HG02623 (cell line): ENCODE results near the gene FCMR.
"Not testable (repeated sequence)": the region's sequence is repeated elsewhere in the genome, so short reads cannot be mapped to it uniquely, and the experiment has no call there.

Experiments used
- ATAC-seq: cut with Tn5 transposase; IDR thresholded peaks from one replicate; pipeline ENCODE4 v1.9.1; 2021; ENCODE audit warnings: moderate library complexity; ENCODE audit not compliant: unreplicated experiment

Gene FCMR

DNA sequence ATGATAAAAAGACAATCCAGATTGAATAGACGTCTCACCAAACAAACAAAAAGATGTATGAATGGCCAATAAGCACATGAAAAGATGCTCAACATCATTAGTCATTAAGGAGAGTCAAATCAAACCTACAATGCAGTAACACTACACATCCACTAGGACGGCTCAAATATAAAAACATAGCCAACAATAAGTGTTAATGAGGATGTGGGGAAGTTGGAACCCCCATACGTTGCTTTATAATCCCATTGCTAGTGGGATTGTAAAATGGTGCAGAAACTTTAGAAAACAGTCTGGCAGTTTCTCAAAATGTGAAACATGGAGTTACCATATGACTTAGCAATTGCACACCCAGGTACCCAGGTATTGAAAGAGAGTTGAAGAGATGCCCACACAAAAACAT, 39.2 kb downstream of the FCMR start:
- no peak for ATAC-seq

DNA sequence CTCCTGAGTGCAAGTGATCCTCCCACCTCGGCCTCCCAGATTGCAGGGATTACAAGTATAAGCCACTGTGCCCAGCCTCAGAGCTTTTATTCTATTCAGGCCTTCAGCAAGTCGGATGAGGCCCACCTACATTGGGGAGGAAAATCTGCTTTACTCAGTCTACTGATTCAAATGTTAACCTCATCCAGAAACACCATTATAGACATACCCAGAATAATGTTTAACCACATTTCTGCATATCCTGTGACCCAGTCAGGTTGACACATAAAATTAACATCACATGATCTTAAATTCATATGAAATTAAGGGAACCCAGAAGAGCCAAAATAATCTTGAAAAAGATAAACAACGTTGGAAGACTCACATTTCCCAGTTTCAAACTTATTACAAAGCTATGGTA, 41.4 kb downstream of the FCMR start:
- ATAC-seq, result no peak

DNA sequence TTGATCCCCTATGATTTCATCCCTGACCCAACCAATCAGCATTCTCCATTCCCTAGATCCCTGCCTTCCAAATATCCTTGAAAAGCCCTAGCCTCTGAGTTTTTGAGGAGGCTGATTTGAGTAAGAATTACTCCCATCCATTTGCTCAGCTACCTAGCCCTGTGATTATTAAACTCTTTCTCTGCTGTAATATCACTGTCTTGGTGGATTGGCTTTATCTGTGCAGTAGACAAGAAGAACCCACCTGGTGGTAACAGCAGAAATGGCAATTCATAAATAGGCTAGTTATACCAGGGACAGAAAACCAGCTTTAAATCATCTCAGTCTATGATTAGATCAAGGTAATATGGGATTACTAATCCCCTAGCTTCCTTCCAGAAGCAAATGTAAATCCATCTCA, 43.3 kb downstream of the FCMR start:
- no peak for ATAC-seq

- no peak for ATAC-seq
Observed at GRCh38 chr1:206875752-206876377, 45.9 kb downstream of the FCMR start.

- no peak for ATAC-seq
Observed at GRCh38 chr1:206873603-206874188, 48.0 kb downstream of the FCMR start.

GRCh38 chr1:206872139-206872538, 49.6 kb downstream of the FCMR start:
- no peak for ATAC-seq

DNA sequence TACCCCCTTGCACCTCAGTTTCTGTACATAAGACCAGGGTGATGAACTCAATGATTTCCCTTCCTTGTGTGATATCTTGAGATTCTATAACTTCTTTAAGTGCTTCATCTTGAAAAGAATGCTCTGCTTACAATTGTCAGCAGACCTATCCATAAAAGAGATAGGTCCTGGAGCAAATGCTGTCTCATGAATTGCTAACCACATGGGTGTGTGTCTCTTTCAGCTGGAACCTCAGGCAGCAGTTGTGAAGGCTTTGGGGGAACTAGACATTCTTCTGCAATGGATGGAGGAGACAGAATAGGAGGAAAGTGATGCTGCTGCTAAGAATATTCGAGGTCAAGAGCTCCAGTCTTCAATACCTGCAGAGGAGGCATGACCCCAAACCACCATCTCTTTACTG, 53.5 kb downstream of the FCMR start:
- no peak for ATAC-seq

DNA sequence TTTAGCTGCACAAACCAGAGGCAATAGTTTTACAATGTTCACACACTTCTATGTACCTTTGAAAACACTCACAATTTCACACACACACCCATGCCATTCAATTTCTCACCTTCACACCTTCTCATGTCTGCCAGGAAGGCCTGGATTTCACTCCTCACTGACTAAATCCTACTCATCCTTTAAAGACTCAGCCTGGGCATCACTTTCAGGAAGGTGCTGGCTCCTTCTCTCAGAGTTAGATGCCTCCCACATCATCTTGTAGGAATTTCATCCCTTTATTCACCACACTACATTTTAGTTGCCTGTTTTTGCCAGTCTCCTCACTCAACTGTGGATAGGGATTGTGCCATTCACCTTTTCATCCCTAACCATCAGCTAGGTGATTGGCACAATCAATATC, 54.0 kb downstream of the FCMR start:
- ATAC-seq, result no peak

- ATAC-seq, result no peak
Observed at GRCh38 chr1:206867239-206867638, 54.5 kb downstream of the FCMR start.

GRCh38 chr1:206866062-206866461, 55.7 kb downstream of the FCMR start:
- ATAC-seq, result no peak

- ATAC-seq, result no peak
Observed at GRCh38 chr1:206864939-206865671, 56.6 kb downstream of the FCMR start, which contains the start of gene IL20. TSS of gene IL20 (plus strand) at chr1:206865623. CDS start at chr1:206865853, 230 bp downstream.

- ATAC-seq, result no peak
Observed at GRCh38 chr1:206863266-206863665, 58.5 kb downstream of the FCMR start.

DNA sequence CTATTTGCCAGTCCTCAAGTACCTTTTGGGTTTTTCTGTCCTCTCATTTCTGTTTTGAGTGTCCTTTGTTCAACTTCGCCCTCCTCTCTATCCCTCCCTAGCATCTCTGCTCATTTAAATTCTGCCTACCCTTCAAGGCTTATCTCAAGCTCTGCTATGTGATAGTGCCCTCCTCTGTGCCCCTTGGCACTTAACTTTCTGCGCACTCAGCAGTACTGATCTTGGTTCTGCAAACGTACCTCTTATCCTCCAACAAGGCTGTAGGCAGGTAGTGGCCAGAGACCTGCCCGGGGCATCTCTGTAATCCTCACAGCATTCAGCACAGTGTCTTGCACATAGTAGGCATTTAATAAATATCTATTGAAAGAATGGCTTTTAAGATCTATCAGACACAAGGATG, 61.6 kb downstream of the FCMR start:
- ATAC-seq, result no peak

- ATAC-seq, result no peak
Observed at GRCh38 chr1:206859082-206859521, 62.6 kb downstream of the FCMR start.

- no peak for ATAC-seq
Observed at GRCh38 chr1:206856674-206857464, 64.9 kb downstream of the FCMR start.

DNA sequence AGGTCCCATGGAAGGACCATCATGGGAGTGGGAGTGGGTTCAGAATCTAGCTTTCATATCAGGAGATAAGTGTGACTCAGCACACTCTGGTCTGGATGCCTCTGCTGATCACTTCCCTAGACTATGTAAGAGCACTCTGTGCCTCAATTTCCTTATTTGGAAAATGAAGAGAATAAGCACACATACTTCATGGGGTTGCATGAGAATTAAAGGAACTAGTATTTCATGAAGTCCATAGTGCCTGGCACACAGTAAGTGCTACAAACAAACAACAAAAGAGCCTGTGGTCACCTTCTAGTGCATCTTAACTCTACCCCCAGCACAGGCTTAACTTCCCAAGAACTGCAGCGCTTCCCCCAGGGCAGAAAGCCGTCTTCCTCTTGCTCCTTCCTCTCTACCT, 65.9 kb downstream of the FCMR start:
- ATAC-seq, result no peak

DNA sequence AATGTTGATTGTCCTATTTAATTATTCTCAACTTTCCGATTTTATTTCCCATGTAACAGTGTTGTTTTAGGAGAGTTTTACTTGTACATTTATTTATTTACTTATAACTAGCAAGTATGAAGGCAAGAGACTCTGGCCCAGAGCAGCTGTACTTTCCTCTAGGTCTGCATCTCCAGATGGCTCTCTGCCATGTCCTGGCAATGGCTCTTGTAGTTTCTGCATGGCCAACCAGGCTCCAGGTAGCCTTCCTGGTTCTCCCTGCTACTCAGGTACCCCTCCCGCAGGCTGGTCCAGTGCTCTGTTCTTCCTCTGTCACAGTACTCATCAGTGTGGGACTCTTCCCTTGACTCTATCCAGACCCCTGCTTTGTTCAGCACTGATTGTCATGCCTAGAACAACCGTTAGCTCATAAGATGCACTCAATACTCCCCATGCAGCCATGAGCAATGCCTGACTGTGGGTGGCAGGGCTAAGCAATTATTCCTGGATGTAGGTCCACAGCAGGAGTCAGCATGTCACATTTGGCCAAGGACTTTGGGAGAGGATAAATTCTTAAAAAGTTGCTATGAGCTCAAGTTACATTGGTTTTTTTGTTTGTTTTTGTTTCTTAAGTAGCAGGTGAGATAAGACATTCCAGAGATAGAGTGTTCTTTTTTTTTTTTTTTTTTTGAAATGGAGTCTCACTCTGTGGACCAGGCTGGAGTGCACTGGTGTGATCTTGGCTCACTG, 67.2 kb downstream of the FCMR start:
- ATAC-seq, result no peak

DNA sequence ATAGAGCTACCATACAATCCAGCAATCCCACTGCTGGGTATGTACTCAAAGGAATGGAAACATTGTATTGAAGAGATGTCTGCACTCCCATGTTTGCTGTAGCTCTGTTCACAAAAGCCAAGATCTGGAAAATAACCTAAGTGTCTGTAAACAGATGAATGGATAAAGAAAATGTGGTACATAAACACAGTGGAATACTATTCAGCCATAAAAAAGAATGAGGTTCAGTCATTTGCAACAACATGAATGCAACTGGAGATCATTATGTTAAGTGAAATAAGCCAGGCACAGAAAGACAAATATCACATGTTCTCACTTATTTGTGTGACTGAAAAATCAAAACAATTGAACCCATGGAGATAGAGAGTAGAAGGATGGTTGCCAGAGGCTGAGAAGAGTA, 68.0 kb downstream of the FCMR start:
- not testable (repeated sequence) for ATAC-seq
